GM19372 (cell line): Measurements from ENCODE around the gene PTP4A2.

Source experiments
- ATAC-seq: cut with Tn5 transposase; IDR thresholded peaks from one replicate; pipeline ENCODE4 v1.9.1; 2021; ENCODE audit warnings: mild to moderate bottlenecking, low read depth, moderate library complexity; ENCODE audit not compliant: unreplicated experiment

PTP4A2 gene

GRCh38 chr1:31938184-31938975 lies at the start of gene PTP4A2:
Gene PTP4A2, minus strand, starts transcription at chr1:31938368. Its CDS starts 19,303 bp downstream, at chr1:31919065.
- peak; percentile 84 for ATAC-seq

- ATAC-seq: no peak
Observed at GRCh38 chr1:31987135-31987619, 49.0 kb upstream of the PTP4A2 start.

- no peak for ATAC-seq
Observed at GRCh38 chr1:31985430-31985829, 47.3 kb upstream of the PTP4A2 start.

- no peak for ATAC-seq
Observed at GRCh38 chr1:31984419-31985347, 46.5 kb upstream of the PTP4A2 start.

- no peak for ATAC-seq
Observed at GRCh38 chr1:31981972-31982371, 43.8 kb upstream of the PTP4A2 start.

- no peak for ATAC-seq
Observed at GRCh38 chr1:31981456-31981839, 43.3 kb upstream of the PTP4A2 start.

- no peak for ATAC-seq
Observed at GRCh38 chr1:31980835-31981455, 42.8 kb upstream of the PTP4A2 start.

GRCh38 chr1:31978843-31979400 lies 40.8 kb upstream of the PTP4A2 start:
- ATAC-seq: no peak

GRCh38 chr1:31977385-31978131 lies 39.4 kb upstream of the PTP4A2 start:
- ATAC-seq: no peak

- no peak for ATAC-seq
Observed at GRCh38 chr1:31976401-31976800, 38.2 kb upstream of the PTP4A2 start.

- no peak for ATAC-seq
Observed at GRCh38 chr1:31970873-31971272, 32.7 kb upstream of the PTP4A2 start.

- no peak for ATAC-seq
Observed at GRCh38 chr1:31961536-31961935, 23.4 kb upstream of the PTP4A2 start.

- no peak for ATAC-seq
Observed at GRCh38 chr1:31959521-31960340, 21.6 kb upstream of the PTP4A2 start.

- ATAC-seq: no peak
Observed at GRCh38 chr1:31957701-31958674, 19.8 kb upstream of the PTP4A2 start.

GRCh38 chr1:31955917-31956736 lies 18.0 kb upstream of the PTP4A2 start:
- peak; percentile 69 for ATAC-seq

GRCh38 chr1:31954607-31955283 lies 16.6 kb upstream of the PTP4A2 start:
- no peak for ATAC-seq
